SU-DHL-6 (cell line): ENCODE results near the gene NXPH4.

ENCODE experiments used
- H2AFZ ChIP-seq: fragments of 200-600 bp; sonication (generic); 2 replicates; pipeline ENCODE4 v1.6.1; 2014; ENCODE audit warnings: low read depth, mild to moderate bottlenecking, moderate library complexity, mixed read lengths, antibody characterized with exemption, low read length; ENCODE audit not compliant: severe bottlenecking
- H3F3A ChIP-seq: fragments of 200-600 bp; shearing (Covaris generic); 2 replicates; pipeline ENCODE4 v1.6.0; 2016; ENCODE audit warnings: antibody characterized with exemption, mild to moderate bottlenecking; ENCODE audit not compliant: insufficient read depth
- H3K27ac ChIP-seq: fragments of 200-600 bp; sonication (generic); 2 replicates; pipeline ENCODE4 v1.5.1; 2016; ENCODE audit warnings: low read depth, mild to moderate bottlenecking, low read length, moderate library complexity, mixed read lengths
- H3K27me3 ChIP-seq: fragments of 200-600 bp; sonication (generic), shearing (Covaris generic); 2 replicates; pipeline ENCODE4 v1.6.0; 2014; ENCODE audit warnings: mild to moderate bottlenecking, low read length
- H3K36me3 ChIP-seq: fragments of 200-600 bp; sonication (generic); 2 replicates; pipeline ENCODE4 v1.6.1; 2014; ENCODE audit warnings: mild to moderate bottlenecking, low read length, mixed read lengths
- H3K4me2 ChIP-seq: fragments of 300-600, 200-600 bp; shearing (Covaris generic), sonication (generic); 2 replicates; pipeline ENCODE4 v1.6.0; 2014; ENCODE audit warnings: low read length, low read depth, mild to moderate bottlenecking; ENCODE audit not compliant: poor library complexity, severe bottlenecking
- H3K4me3 ChIP-seq: fragments of 200-600 bp; sonication (generic); 2 replicates; pipeline ENCODE4 v1.5.1; 2014; ENCODE audit warnings: antibody characterized with exemption, low read length, mild to moderate bottlenecking, mixed read lengths; ENCODE audit not compliant: insufficient read depth, poor library complexity, severe bottlenecking
- H3K79me2 ChIP-seq: fragments of 200-600 bp; sonication (generic); 2 replicates; pipeline ENCODE4 v1.6.1; 2014; ENCODE audit warnings: mild to moderate bottlenecking, low read length, moderate library complexity; ENCODE audit not compliant: insufficient read depth
- H3K9ac ChIP-seq: fragments of 200-600 bp; sonication (generic); 2 replicates; pipeline ENCODE4 v1.7.0; 2014; ENCODE audit warnings: mild to moderate bottlenecking, low read length
- H3K9me2 ChIP-seq: fragments of 200-600 bp; sonication (generic); replicated peaks from 2 replicates; pipeline ENCODE4 v1.6.1; 2014; ENCODE audit warnings: low read length; ENCODE audit not compliant: insufficient read depth
- H3K9me3 ChIP-seq: fragments of 200-600 bp; sonication (generic); 2 replicates; pipeline ENCODE4 v1.6.1; 2014; ENCODE audit warnings: low read length, mixed read lengths; ENCODE audit not compliant: insufficient read depth
- H4K20me1 ChIP-seq: fragments of 200-600 bp; sonication (generic); 2 replicates; pipeline ENCODE4 v1.6.1; 2014; ENCODE audit warnings: low read depth, mild to moderate bottlenecking, antibody characterized with exemption, low read length, moderate library complexity, mixed read lengths
- EZH2phosphoT487 ChIP-seq: fragments of 200-600 bp; sonication (generic), shearing (Covaris generic); conservative IDR thresholded peaks from 2 replicates; pipeline ENCODE4 v1.6.1; 2018; ENCODE audit warnings: mild to moderate bottlenecking, antibody characterized with exemption, low read length, moderate library complexity, mixed read lengths
- TF ChIP-seq, protein P1 (sequence below): fragments of 200-600 bp; sonication (generic); IDR thresholded peaks from one replicate; pipeline ENCODE4 v1.5.1; 2017; ENCODE audit warnings: antibody characterized with exemption, mild to moderate bottlenecking, low read length, moderate library complexity; ENCODE audit not compliant: insufficient read depth, poor library complexity, severe bottlenecking

NXPH4 gene

DNA sequence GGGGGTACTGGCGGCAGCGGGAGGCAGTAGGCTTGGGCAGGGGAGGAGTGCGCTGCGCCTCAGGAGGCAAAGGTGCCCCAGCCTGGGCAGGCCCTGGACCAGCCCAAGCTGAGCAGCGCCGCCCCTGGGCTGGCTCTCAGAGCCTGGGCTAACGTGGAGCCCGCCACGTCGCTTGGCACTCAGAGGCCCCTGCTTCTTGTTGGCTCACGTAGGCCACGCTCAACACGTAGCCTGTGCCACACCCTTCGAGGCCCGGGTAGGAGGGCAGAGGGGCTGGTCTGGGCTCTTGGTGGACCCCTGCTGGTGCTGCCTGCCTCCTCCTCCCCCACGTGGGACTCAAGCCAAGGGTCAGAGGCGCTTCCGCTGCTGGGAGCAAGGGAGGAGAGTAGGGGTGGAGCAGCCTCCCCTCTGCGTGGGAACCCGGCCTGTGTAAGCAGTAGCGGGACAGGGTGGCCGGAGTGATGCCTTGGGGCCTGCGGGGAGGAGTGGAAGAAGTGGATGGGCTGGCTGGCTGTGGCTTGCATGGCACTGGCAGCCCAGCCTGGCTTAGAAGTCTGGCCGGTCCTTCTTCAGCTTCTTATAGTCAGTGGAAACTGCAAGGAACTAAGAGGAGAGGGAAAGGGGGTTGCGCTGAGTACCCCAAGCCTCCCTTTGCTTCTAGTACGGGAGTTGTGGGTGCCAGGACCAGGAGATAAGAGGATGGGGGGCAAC, 18.6 kb downstream of the NXPH4 start:
- Histone ChIP-seq H3K4me2 (peak overlapping the region; percentile 30), H3K9me3 (no peaks in the 10 kb centered on the region), H3K9me2 (no peaks in the 10 kb centered on the region), H3K9ac (no peak overlapping the region), H3K27ac (peak overlapping the region; percentile 51), H3K27me3 (no peaks in the 10 kb centered on the region), H3K79me2 (peaks cover 23% of the 10 kb centered on the region), H3F3A (peaks cover 21% of the 10 kb centered on the region), H3K4me3 (no peak overlapping the region), H4K20me1 (no peaks in the 10 kb centered on the region; the same call in 1 of the 2 replicates), H2AFZ (no peak overlapping the region), H3K36me3 (peaks cover 23% of the 10 kb centered on the region)
- no peak for TF ChIP-seq EZH2phosphoT487
- TF ChIP-seq, protein P1, sequence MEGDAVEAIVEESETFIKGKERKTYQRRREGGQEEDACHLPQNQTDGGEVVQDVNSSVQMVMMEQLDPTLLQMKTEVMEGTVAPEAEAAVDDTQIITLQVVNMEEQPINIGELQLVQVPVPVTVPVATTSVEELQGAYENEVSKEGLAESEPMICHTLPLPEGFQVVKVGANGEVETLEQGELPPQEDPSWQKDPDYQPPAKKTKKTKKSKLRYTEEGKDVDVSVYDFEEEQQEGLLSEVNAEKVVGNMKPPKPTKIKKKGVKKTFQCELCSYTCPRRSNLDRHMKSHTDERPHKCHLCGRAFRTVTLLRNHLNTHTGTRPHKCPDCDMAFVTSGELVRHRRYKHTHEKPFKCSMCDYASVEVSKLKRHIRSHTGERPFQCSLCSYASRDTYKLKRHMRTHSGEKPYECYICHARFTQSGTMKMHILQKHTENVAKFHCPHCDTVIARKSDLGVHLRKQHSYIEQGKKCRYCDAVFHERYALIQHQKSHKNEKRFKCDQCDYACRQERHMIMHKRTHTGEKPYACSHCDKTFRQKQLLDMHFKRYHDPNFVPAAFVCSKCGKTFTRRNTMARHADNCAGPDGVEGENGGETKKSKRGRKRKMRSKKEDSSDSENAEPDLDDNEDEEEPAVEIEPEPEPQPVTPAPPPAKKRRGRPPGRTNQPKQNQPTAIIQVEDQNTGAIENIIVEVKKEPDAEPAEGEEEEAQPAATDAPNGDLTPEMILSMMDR = no peak

- H3K27me3 ChIP-seq = no peaks in the 10 kb centered on the region
- no peaks in the 10 kb centered on the region for H3K9me3 ChIP-seq
- H2AFZ ChIP-seq = no peak overlapping the region
- no peak overlapping the region for H3K9ac ChIP-seq
- no peak overlapping the region for H3K27ac ChIP-seq
- peaks cover 17% of the 10 kb centered on the region for H3K79me2 ChIP-seq
- H3K36me3 ChIP-seq = peaks cover 21% of the 10 kb centered on the region
- H3F3A ChIP-seq = peaks cover 26% of the 10 kb centered on the region
- H3K4me2 ChIP-seq = peak overlapping the region; percentile 3
- no peak for TF ChIP-seq EZH2phosphoT487
- TF ChIP-seq, protein P1 = no peak
- H3K9me2 ChIP-seq = no peaks in the 10 kb centered on the region
- no peaks in the 10 kb centered on the region; the same call in 1 of the 2 replicates for H4K20me1 ChIP-seq
- no peak overlapping the region for H3K4me3 ChIP-seq
Observed at GRCh38 chr12:57235728-57236131, 19.1 kb downstream of the NXPH4 start.

- H3K9me2 ChIP-seq = no peaks in the 10 kb centered on the region
- H3F3A ChIP-seq = peaks cover 33% of the 10 kb centered on the region
- no peak for TF ChIP-seq EZH2phosphoT487
- TF ChIP-seq, protein P1 = no peak
- H3K4me2 ChIP-seq = no peak overlapping the region
- H3K4me3 ChIP-seq = no peak overlapping the region
- H3K27ac ChIP-seq = no peak overlapping the region
- peaks cover 11% of the 10 kb centered on the region for H3K79me2 ChIP-seq
- H3K9ac ChIP-seq = no peak overlapping the region
- no peaks in the 10 kb centered on the region for H3K27me3 ChIP-seq
- no peaks in the 10 kb centered on the region for H3K9me3 ChIP-seq
- H3K36me3 ChIP-seq = peaks cover 18% of the 10 kb centered on the region
- no peak overlapping the region for H2AFZ ChIP-seq
- H4K20me1 ChIP-seq = no peaks in the 10 kb centered on the region; the same call in 1 of the 2 replicates
Observed at GRCh38 chr12:57236201-57236924, 19.8 kb downstream of the NXPH4 start.
